ENCODE data around the gene NEIL1. TPM values are rescaled to one million over a fixed set of nuclear protein-coding genes. Genes with fewer than 3 reads are reported as not detected.
"Not testable (repeated sequence)": the region's sequence is repeated elsewhere in the genome, so short reads cannot be mapped to it uniquely, and the experiment has no call there.

The NEIL1 gene
- total and polyA plus RNA-seq, 2 donors (not counting 1 experiment from before 2014, with no cell fraction given), result 0.68 to 6.3 TPM

DNA sequence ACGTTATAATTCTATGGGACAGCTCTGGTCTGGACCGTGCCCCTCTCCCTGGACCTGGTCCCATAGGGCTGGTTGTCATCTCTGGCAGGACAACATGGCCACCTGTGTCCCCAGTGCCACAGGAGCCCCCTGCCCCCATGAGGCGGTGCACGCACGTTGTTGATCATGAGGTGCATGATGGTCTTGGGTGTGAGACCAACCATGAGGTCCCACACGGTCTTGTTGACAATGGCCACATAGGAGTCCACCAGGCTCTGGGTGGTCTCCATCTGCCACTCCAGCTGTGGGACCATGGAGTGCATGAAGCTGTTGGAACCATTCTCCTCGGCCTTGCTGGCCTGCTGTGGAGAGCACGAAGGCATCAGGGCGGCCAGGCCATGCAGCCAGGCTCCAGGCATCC is 44.5 kb upstream of the NEIL1 start:
- DNase-seq (ENCODE audit: low read depth in 2 of 2), result no peak
- no peak for TF ChIP-seq EZH2 (IDR thresholded peaks at IDR 0.05; ENCODE audit: low read length, missing control alignments)
- TF ChIP-seq, protein P1, sequence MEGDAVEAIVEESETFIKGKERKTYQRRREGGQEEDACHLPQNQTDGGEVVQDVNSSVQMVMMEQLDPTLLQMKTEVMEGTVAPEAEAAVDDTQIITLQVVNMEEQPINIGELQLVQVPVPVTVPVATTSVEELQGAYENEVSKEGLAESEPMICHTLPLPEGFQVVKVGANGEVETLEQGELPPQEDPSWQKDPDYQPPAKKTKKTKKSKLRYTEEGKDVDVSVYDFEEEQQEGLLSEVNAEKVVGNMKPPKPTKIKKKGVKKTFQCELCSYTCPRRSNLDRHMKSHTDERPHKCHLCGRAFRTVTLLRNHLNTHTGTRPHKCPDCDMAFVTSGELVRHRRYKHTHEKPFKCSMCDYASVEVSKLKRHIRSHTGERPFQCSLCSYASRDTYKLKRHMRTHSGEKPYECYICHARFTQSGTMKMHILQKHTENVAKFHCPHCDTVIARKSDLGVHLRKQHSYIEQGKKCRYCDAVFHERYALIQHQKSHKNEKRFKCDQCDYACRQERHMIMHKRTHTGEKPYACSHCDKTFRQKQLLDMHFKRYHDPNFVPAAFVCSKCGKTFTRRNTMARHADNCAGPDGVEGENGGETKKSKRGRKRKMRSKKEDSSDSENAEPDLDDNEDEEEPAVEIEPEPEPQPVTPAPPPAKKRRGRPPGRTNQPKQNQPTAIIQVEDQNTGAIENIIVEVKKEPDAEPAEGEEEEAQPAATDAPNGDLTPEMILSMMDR (conservative IDR thresholded peaks at IDR 0.05 in 1 of 2, IDR thresholded peaks at IDR 0.05 in 1 of 2; ENCODE audit: low read depth in 1 of 2, low read length in 2 of 2), result no peak

DNA sequence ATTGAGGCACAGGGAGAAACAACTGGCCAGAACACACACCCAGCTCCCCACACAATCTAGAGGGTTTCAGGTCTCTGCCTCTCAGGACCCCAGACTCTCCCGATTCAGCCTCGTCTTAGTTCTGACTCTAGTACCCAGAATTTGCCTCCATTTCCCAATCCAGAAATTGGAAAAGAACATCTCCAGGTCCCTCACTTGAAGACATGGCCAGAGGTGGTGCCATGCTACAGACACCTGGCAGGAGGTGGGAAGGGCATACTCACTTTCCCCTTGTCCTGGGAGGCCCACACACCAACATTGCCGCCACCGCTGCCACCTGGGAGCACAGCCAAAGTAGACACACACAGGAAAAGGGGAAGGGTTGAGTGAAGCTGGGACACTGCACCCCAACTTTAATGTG is 44.1 kb upstream of the NEIL1 start:
- H3K4me2 ChIP-seq (ENCODE audit: extremely low read depth, insufficient read depth, low read length); DNase-seq (ENCODE audit: low read depth in 2 of 2); H3K4me3 ChIP-seq (replicated peaks in 1 of 4; ENCODE audit: control extremely low read depth in 1 of 4, insufficient read depth in 1 of 4, low read depth in 3 of 4, low read length in 4 of 4); H3K4me1 ChIP-seq (ENCODE audit: control insufficient read depth, extremely low read depth, insufficient read depth, low read length); H3K9ac ChIP-seq (ENCODE audit: insufficient read depth, low read length); H3K9me3 ChIP-seq (ENCODE audit: control insufficient read depth, insufficient read depth, low read depth, low read length); H3K79me2 ChIP-seq (ENCODE audit: control insufficient read depth, insufficient read depth, low read length); H3K36me3 ChIP-seq (ENCODE audit: control insufficient read depth, insufficient read depth, low read length); H3K27me3 ChIP-seq (ENCODE audit: control insufficient read depth, insufficient read depth, low read length); H3K27ac ChIP-seq (ENCODE audit: insufficient read depth, low read length); H4K20me1 ChIP-seq (ENCODE audit: control insufficient read depth, extremely low read depth, insufficient read depth, low read length); H2AFZ ChIP-seq (ENCODE audit: low read length): not testable (repeated sequence)

More for the DNA sequence above, 44.5 kb upstream of the NEIL1 start:
- Histone ChIP-seq H2AFZ (ENCODE audit: low read length) (no peak overlapping the region), H3K4me2 (ENCODE audit: extremely low read depth, insufficient read depth, low read length) (no peak overlapping the region), H3K4me3 (replicated peaks in 1 of 4; ENCODE audit: control extremely low read depth in 1 of 4, insufficient read depth in 1 of 4, low read depth in 3 of 4, low read length in 4 of 4) (no peak overlapping the region), H3K9me3 (ENCODE audit: control insufficient read depth, insufficient read depth, low read depth, low read length) (no peaks in the 10 kb centered on the region), H3K9ac (ENCODE audit: insufficient read depth, low read length) (no peak overlapping the region), H3K79me2 (ENCODE audit: control insufficient read depth, insufficient read depth, low read length) (no peaks in the 10 kb centered on the region), H4K20me1 (ENCODE audit: control insufficient read depth, extremely low read depth, insufficient read depth, low read length) (no peaks in the 10 kb centered on the region), H3K27ac (ENCODE audit: insufficient read depth, low read length) (no peak overlapping the region), H3K4me1 (ENCODE audit: control insufficient read depth, extremely low read depth, insufficient read depth, low read length) (no peaks in the 10 kb centered on the region), H3K27me3 (ENCODE audit: control insufficient read depth, insufficient read depth, low read length) (peaks cover 4% of the 10 kb centered on the region), H3K36me3 (ENCODE audit: control insufficient read depth, insufficient read depth, low read length) (no peaks in the 10 kb centered on the region)

DNA sequence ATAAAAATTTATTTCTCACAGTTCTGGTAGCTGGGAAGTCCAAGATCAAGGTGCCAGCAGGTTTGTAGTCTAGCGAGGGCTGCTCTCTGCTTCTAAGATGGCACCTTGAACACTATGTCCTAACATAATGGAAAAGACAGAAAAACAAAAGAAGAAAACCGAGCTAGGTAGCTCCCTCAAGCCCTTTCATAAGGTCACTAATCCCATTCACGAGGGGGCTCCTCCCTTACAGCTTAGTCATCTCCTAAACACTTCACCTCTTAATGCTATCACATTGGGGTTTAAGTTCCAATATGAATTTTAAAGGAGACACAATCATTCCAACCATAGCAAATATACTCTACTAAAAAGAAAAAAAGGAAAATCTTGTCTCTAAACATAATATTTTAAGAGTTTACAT is 40.7 kb upstream of the NEIL1 start:
- H2AFZ ChIP-seq (ENCODE audit: low read length), result no peak overlapping the region
- no peak overlapping the region for H3K4me2 ChIP-seq (ENCODE audit: extremely low read depth, insufficient read depth, low read length)
- no peaks in the 10 kb centered on the region for H4K20me1 ChIP-seq (ENCODE audit: control insufficient read depth, extremely low read depth, insufficient read depth, low read length)
- H3K9ac ChIP-seq (ENCODE audit: insufficient read depth, low read length), result no peak overlapping the region
- DNase-seq (ENCODE audit: low read depth in 2 of 2), result no peak
- H3K27me3 ChIP-seq (ENCODE audit: control insufficient read depth, insufficient read depth, low read length), result peaks cover 19% of the 10 kb centered on the region
- H3K79me2 ChIP-seq (ENCODE audit: control insufficient read depth, insufficient read depth, low read length), result no peaks in the 10 kb centered on the region
- no peaks in the 10 kb centered on the region for H3K9me3 ChIP-seq (ENCODE audit: control insufficient read depth, insufficient read depth, low read depth, low read length)
- H3K36me3 ChIP-seq (ENCODE audit: control insufficient read depth, insufficient read depth, low read length), result no peaks in the 10 kb centered on the region
- no peak overlapping the region for H3K27ac ChIP-seq (ENCODE audit: insufficient read depth, low read length)
- H3K4me1 ChIP-seq (ENCODE audit: control insufficient read depth, extremely low read depth, insufficient read depth, low read length), result no peaks in the 10 kb centered on the region
- no peak overlapping the region for H3K4me3 ChIP-seq (replicated peaks in 1 of 4; ENCODE audit: control extremely low read depth in 1 of 4, insufficient read depth in 1 of 4, low read depth in 3 of 4, low read length in 4 of 4)
- TF ChIP-seq EZH2 (IDR thresholded peaks at IDR 0.05; ENCODE audit: low read length, missing control alignments), result no peak
- TF ChIP-seq, protein P1 (conservative IDR thresholded peaks at IDR 0.05 in 1 of 2, IDR thresholded peaks at IDR 0.05 in 1 of 2; ENCODE audit: low read depth in 1 of 2, low read length in 2 of 2), result no peak

Measured in fibroblast of lung (primary cell).